Liver (tissue), 9 donors: Measurements from ENCODE around the gene DDHD1. TPM values are rescaled to one million over a fixed set of nuclear protein-coding genes. Genes with fewer than 3 reads are reported as not detected.

ENCODE experiments used
- DNase-seq: peaks from one replicate; pipeline ENCODE4 v3.0.0-alpha.2; 2017; ENCODE audit warnings: low spot score
- H3K27ac ChIP-seq, 2 donors: one replicate each; pipeline ENCODE4 v1.7.0; 2013; ENCODE audit warnings: inconsistent platforms in 2 of 2, low read length in 2 of 2, control low read depth in 1 of 2, low read depth in 1 of 2, mild to moderate bottlenecking in 1 of 2
- H3K27me3 ChIP-seq, 4 donors: one replicate each; pipeline versions ENCODE4 v1.6.1 to v1.7.0; 2013; ENCODE audit warnings: low read length in 3 of 4, inconsistent platforms in 1 of 4, mild to moderate bottlenecking in 1 of 4, moderate library complexity in 1 of 4; ENCODE audit not compliant: control insufficient read depth in 4 of 4, insufficient read depth in 4 of 4
- H3K36me3 ChIP-seq, 4 donors: one replicate each; pipeline versions ENCODE4 v1.6.1 to v1.7.0; 2013; ENCODE audit warnings: low read length in 3 of 4, mild to moderate bottlenecking in 3 of 4, low read depth in 1 of 4, moderate library complexity in 1 of 4; ENCODE audit not compliant: control insufficient read depth in 4 of 4, insufficient read depth in 3 of 4
- H3K4me1 ChIP-seq, 4 donors: one replicate each; pipeline versions ENCODE4 v1.6.1 to v1.7.0; 2013; ENCODE audit warnings: low read length in 3 of 4, mild to moderate bottlenecking in 3 of 4, moderate library complexity in 1 of 4; ENCODE audit not compliant: control insufficient read depth in 4 of 4, insufficient read depth in 4 of 4
- H3K4me3 ChIP-seq, 3 donors: one replicate each; pipeline versions ENCODE4 v1.6.1 to v1.7.0; 2013; ENCODE audit warnings: low read length in 3 of 3, control low read depth in 1 of 3, low read depth in 1 of 3, mild to moderate bottlenecking in 1 of 3
- H3K9ac ChIP-seq, 2 donors: one replicate each; pipeline ENCODE4 v1.7.0; 2013; ENCODE audit warnings: low read length in 2 of 2, mild to moderate bottlenecking in 2 of 2, moderate library complexity in 2 of 2, control low read depth in 1 of 2, low read depth in 1 of 2
- H3K9me3 ChIP-seq, 4 donors: one replicate each; pipeline versions ENCODE4 v1.6.1 to v1.7.0; 2013; ENCODE audit warnings: low read length in 3 of 4; ENCODE audit not compliant: control insufficient read depth in 4 of 4
- ATF3 ChIP-seq: IDR thresholded peaks from 2 replicates; pipeline ENCODE4 v1.6.1; 2016; ENCODE audit warnings: antibody characterized with exemption
- CTCF ChIP-seq: fragments of 150-350 bp; IDR thresholded peaks from 2 replicates; pipeline ENCODE4 v1.5.1; 2017; ENCODE audit warnings: improper control_type of control experiment, low read depth, low read length; ENCODE audit not compliant: missing input control
- EGR1 ChIP-seq, 2 donors: IDR thresholded peaks; 2 replicates each; pipeline ENCODE4 v1.6.1; 2016 to 2018; ENCODE audit warnings: antibody characterized with exemption in 2 of 2, low read depth in 2 of 2
- FOXA1 ChIP-seq: IDR thresholded peaks from 2 replicates; pipeline ENCODE4 v1.6.1; 2016; ENCODE audit warnings: antibody characterized with exemption
- FOXA2 ChIP-seq: IDR thresholded peaks from 2 replicates; pipeline ENCODE4 v1.6.1; 2016; ENCODE audit warnings: antibody characterized with exemption
- HNF4A ChIP-seq, 2 donors: conservative IDR thresholded peaks; 2 replicates each; pipeline ENCODE4 v1.6.1; 2016; ENCODE audit warnings: antibody characterized with exemption in 2 of 2, mild to moderate bottlenecking in 2 of 2
- MAX ChIP-seq: IDR thresholded peaks from 2 replicates; pipeline ENCODE4 v1.6.1; 2016; ENCODE audit warnings: antibody characterized with exemption
- NR2F2 ChIP-seq: IDR thresholded peaks from 2 replicates; pipeline ENCODE4 v1.6.1; 2016; ENCODE audit warnings: antibody characterized with exemption
- RAD21 ChIP-seq, 2 donors: IDR thresholded peaks; 2 replicates each; pipeline ENCODE4 v1.6.1; 2016; ENCODE audit warnings: antibody characterized with exemption in 2 of 2, mild to moderate bottlenecking in 2 of 2
- REST ChIP-seq: IDR thresholded peaks from 2 replicates; pipeline ENCODE4 v1.6.1; 2016; ENCODE audit warnings: antibody characterized with exemption, mild to moderate bottlenecking
- SP1 ChIP-seq: IDR thresholded peaks from 2 replicates; pipeline ENCODE4 v1.6.1; 2018; ENCODE audit warnings: antibody characterized with exemption, mild to moderate bottlenecking
- ZBTB33 ChIP-seq: IDR thresholded peaks from 2 replicates; pipeline ENCODE4 v1.6.1; 2016; ENCODE audit warnings: antibody characterized with exemption
- WGBS: extraction: QIAGEN DNeasy Blood & Tissue Kit; methylation state at CpG from one replicate; pipeline ENCODE4 v1.1.7; 2013; 5-methylcytosine and 5-hydroxymethylcytosine counted together
- polyA plus RNA-seq, 2 donors: library from polyadenylated mRNA; stranded (reverse) in 1 of 2; unstranded in 1 of 2; fragments of 200-250 nt in 1 of 2; fragments of >200 nt in 1 of 2; fragmentation: Nextera tagmentation in 1 of 2; extraction: Ambion mirVana in 1 of 2; gene quantifications; one replicate each; pipeline versions ENCODE4 v1.2.1 to v1.2.3, GENCODE V29; 2013 to 2015
- total RNA-seq, 2 donors: library from RNA; depleted of rRNA; stranded (reverse); fragments of >200 nt; gene quantifications; one replicate each; pipeline ENCODE4 v1.2.3, GENCODE V29; 2014
- donor health status: healthy.
- donor health status: healthy.
- donor health status: healthy.
- donor health status: healthy.
- donor health status: healthy.

DDHD1 gene
- total and polyA plus RNA-seq, 4 donors = 1.3 to 14.3 (median 5.2) TPM

- Histone ChIP-seq H3K4me3 (no peak overlapping the region), H3K9ac (no peak overlapping the region), H3K9me3 (no peaks in the 10 kb centered on the region), H3K4me1 (no peaks in the 10 kb centered on the region), H3K27me3 (no peaks in the 10 kb centered on the region), H3K36me3 (no peaks in the 10 kb centered on the region), H3K27ac (no peak overlapping the region)
- no peak for TF ChIP-seq ATF3
- TF ChIP-seq ZBTB33 = no peak
- no peak for TF ChIP-seq NR2F2
- TF ChIP-seq FOXA1 = no peak
- no peak for TF ChIP-seq MAX
- no peak for TF ChIP-seq FOXA2
- no peak for TF ChIP-seq HNF4A (conservative IDR thresholded peaks at IDR 0.05)
- DNase-seq = no peak
- 89% methylated on average over 10 of the region's 10 CpGs for WGBS
Observed at GRCh38 chr14:53113989-53114388, 39.1 kb downstream of the DDHD1 start.

- peaks cover 0 to 3% (median 0%) of the 10 kb centered on the region in 4 donors for H3K9me3 ChIP-seq
- no peaks in the 10 kb centered on the region for H3K36me3 ChIP-seq
- H3K27me3 ChIP-seq = no peaks in the 10 kb centered on the region
- 96% methylated on average over 1 of the region's 1 CpG for WGBS
- no peak overlapping the region for H3K27ac ChIP-seq
- no peak for DNase-seq
- H3K4me3 ChIP-seq = no peak overlapping the region
- H3K4me1 ChIP-seq = no peaks in the 10 kb centered on the region
- H3K9ac ChIP-seq = no peak overlapping the region
- TF ChIP-seq ATF3 (no peak), FOXA2 (no peak), MAX (no peak), CTCF (no peak), EGR1 (IDR thresholded peaks at IDR 0.05; ENCODE audit: low read depth in 2 of 2) (no peak), SP1 (no peak), RAD21 (IDR thresholded peaks at IDR 0.05) (no peak), REST (no peak)
Observed at GRCh38 chr14:53110096-53110495, 43.0 kb downstream of the DDHD1 start.
